Right lobe of liver (tissue), 6 donors: ENCODE data around the gene ZCCHC14. TPM values are rescaled to one million over a fixed set of nuclear protein-coding genes. Genes with fewer than 3 reads are reported as not detected.
A peak's percentile ranks its signal among the peaks of the same experiment; 100 is the strongest.

Experiments
- ATAC-seq, 4 donors: fragments of 200-7000 bp; cut with Tn5 transposase; one replicate each; pipeline ENCODE4 v1.9.1; 2020; ENCODE audit warnings: mild to moderate bottlenecking in 4 of 4, moderate library complexity in 4 of 4
- DNase-seq, 3 donors: peaks; one replicate each; pipeline ENCODE4 v3.0.0-alpha.2; 2020
- H3K27ac ChIP-seq, 3 donors: fragments of 200-600 bp; one replicate each; pipeline ENCODE4 v1.8.0; 2022
- H3K27me3 ChIP-seq, 2 donors: fragments of 200-600 bp; one replicate each; pipeline ENCODE4 v1.8.0; 2022
- H3K36me3 ChIP-seq, 4 donors: fragments of 200-600 bp; sonication (generic) in 1 of 4; one replicate each; pipeline versions ENCODE4 v1.5.1 to v1.8.0; 2017 to 2022; ENCODE audit warnings: control low read depth in 1 of 4
- H3K4me1 ChIP-seq, 4 donors: fragments of 200-600 bp; sonication (generic) in 1 of 4; one replicate each; pipeline versions ENCODE4 v1.5.1 to v1.8.0; 2017 to 2022; ENCODE audit warnings: control low read depth in 1 of 4
- H3K4me3 ChIP-seq, 3 donors: fragments of 200-600 bp; one replicate each; pipeline ENCODE4 v1.8.0; 2022
- H3K9me3 ChIP-seq, 4 donors: fragments of 200-600 bp; sonication (generic) in 1 of 4; one replicate each; pipeline versions ENCODE4 v1.5.1 to v1.8.0; 2017 to 2022; ENCODE audit warnings: control low read depth in 1 of 4
- POLR2A ChIP-seq: fragments of 450-650 bp; IDR thresholded peaks from one replicate; pipeline ENCODE4 v1.6.1; 2017; ENCODE audit warnings: antibody characterized with exemption, mild to moderate bottlenecking
- WGBS: methylation state at CpG from one replicate; pipeline ENCODE4 v1.1.6; 2018; ENCODE audit warnings: low coverage, low lambda C conversion rate; ENCODE audit not compliant: insufficient coverage; ENCODE audit errors: missing lambda C conversion rate; 5-methylcytosine and 5-hydroxymethylcytosine counted together
- intact Hi-C, 2 donors: fragments of 100-400 bp; cut with DNase I; formaldehyde crosslinking; loops; one replicate each; pipeline versions ENCODE4 v1.11.2 to v1.14.1; 2022
- total RNA-seq, 6 experiments: library from RNA; depleted of rRNA in 2 of 6; stranded (reverse); fragments of >200 nt in 2 of 6; fragmentation: NEBNext Ultra II Directional in 3 of 6; extraction: Animal tissue kit (Norgen Biotek cat#: 25700) in 3 of 6; gene quantifications; one replicate each; pipeline versions ENCODE4 v1.1.0 to v1.2.4, GENCODE V29; 2016 to 2023
- TF ChIP-seq, protein P1 (sequence below), 4 donors: fragments of 200-600 bp in 3 of 4; fragments of 450-650 bp in 1 of 4; IDR thresholded peaks; one replicate each; pipeline versions ENCODE4 v1.5.1 to v1.8.0; 2016 to 2022; ENCODE audit warnings: antibody characterized with exemption in 4 of 4, mild to moderate bottlenecking in 2 of 4
- donor health status: DM: no; HTN: yes; CAD: no.
- donor health status: DM: no; HTN: no; CAD: no.
- donor health status: DM: no; HTN: no; CAD: no.
- donor health status: DM: no; HTN: yes; CAD: no.
- donor health status: DM: no; HTN: yes; CAD: no.

The ZCCHC14 gene
- total RNA-seq, 6 experiments from 2014 or later = 12.6 to 26.5 (median 17.7) TPM

DNA sequence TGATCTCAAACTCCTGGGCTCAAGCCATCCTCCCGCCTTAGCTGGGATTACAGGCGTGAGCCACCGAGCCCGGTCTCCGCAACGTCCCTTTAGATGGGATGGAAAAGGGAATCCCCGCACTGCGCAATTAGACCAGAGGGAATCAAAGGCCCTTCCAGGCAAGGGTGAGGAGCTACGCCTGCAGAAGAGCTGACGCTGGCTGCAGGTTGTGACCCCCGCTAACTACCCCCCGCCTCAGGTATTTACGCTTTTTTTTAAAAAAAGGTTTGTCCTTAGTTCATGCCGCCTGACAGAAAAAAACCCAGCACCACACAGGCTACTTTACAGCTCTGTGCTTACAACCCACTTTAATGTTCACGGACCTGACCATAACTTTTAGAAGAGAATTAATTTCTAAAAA, 26.9 kb downstream of the ZCCHC14 start:
- Histone ChIP-seq H3K4me1 (peaks cover 3 to 61% (median 24%) of the 10 kb centered on the region in 4 donors), H3K27me3 (no peaks in the 10 kb centered on the region), H3K27ac (peak overlapping the region; percentile 88 to 98 (median 90)), H3K9me3 (no peaks in the 10 kb centered on the region), H3K4me3 (no peak overlapping the region), H3K36me3 (peaks cover 0 to 2% (median 0%) of the 10 kb centered on the region in 4 donors)
- TF ChIP-seq POLR2A = no peak
- no peak for DNase-seq
- intact Hi-C loops = no loop called here
- WGBS = 58% methylated on average over 10 of the region's 15 CpGs
- ATAC-seq = no peak

DNA sequence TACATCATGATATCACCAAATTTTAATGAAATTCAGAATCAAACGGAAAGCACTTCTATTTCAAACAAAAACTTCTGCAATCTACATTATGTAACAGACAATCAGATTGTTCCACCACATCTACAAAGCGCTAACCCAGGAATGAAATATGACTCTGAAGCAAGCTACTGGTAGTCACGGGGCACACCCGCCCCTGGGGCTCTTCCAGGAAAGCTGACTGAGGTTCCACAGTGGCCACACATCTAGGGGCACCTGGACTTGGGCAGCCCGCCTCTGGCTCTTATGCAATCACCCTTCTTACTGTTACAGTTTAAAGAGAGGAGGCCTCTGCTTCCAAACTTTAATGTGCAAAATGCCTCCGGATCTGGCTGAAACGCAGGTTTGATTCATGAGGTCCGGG, 27.5 kb downstream of the ZCCHC14 start:
- H3K36me3 ChIP-seq = peaks cover 0 to 2% (median 0%) of the 10 kb centered on the region in 4 donors
- H3K4me1 ChIP-seq = peaks cover 3 to 55% (median 24%) of the 10 kb centered on the region in 4 donors
- intact Hi-C loops = no loop called here
- H3K4me3 ChIP-seq = peak overlapping the region in 1 of 3 donors; percentile 12
- DNase-seq (peak; percentile 87 to 94 (median 92)), ATAC-seq (peak; percentile 70 to 86 (median 73))
- no peaks in the 10 kb centered on the region for H3K9me3 ChIP-seq
- peak overlapping the region; percentile 88 to 98 (median 90) for H3K27ac ChIP-seq
- TF ChIP-seq POLR2A = no peak
- TF ChIP-seq, protein P1, sequence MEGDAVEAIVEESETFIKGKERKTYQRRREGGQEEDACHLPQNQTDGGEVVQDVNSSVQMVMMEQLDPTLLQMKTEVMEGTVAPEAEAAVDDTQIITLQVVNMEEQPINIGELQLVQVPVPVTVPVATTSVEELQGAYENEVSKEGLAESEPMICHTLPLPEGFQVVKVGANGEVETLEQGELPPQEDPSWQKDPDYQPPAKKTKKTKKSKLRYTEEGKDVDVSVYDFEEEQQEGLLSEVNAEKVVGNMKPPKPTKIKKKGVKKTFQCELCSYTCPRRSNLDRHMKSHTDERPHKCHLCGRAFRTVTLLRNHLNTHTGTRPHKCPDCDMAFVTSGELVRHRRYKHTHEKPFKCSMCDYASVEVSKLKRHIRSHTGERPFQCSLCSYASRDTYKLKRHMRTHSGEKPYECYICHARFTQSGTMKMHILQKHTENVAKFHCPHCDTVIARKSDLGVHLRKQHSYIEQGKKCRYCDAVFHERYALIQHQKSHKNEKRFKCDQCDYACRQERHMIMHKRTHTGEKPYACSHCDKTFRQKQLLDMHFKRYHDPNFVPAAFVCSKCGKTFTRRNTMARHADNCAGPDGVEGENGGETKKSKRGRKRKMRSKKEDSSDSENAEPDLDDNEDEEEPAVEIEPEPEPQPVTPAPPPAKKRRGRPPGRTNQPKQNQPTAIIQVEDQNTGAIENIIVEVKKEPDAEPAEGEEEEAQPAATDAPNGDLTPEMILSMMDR (IDR thresholded peaks at IDR 0.05) = no peak
- WGBS = 2% methylated on average over 8 of the region's 8 CpGs
- H3K27me3 ChIP-seq = no peaks in the 10 kb centered on the region

DNA sequence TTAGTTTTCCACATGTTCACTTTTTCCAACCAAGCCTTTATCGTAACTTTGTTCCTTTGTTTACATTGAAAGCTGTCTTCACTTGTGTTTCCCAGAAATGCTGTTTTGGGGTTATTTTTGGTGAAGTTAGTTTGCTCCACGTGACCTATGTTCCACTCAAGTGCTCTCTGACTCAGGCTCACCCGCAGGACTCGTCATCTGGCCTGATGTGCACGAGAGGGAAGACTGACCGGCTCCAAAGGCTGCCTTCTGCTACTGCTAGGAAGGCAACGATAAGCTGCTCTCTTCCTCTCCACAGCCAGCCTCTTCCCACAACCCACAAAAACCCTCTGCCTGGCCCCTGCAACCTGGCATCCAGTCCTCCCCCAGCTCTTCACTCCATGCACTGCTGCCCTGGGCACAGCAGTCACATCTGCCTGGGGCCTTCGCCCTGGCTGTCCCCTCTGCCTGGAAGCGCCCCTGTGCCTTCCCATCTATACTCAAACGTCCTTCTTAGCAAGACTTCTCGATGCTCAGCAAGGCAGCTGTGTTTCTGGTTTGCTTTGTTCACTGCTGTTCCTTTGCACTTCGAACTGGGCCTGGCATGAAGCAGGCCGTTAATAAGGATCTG, 28.0 kb downstream of the ZCCHC14 start:
- TF ChIP-seq, protein P1 (IDR thresholded peaks at IDR 0.05) = no peak
- TF ChIP-seq POLR2A = peak; percentile 46
- ATAC-seq (peak; percentile 68 to 78 (median 72)), DNase-seq (peak; percentile 61 to 84 (median 79))
- H3K36me3 ChIP-seq = peaks cover 0 to 2% (median 0%) of the 10 kb centered on the region in 4 donors
- 4% methylated on average over 12 of the region's 13 CpGs for WGBS
- intact Hi-C loops = no loop called here
- peak overlapping the region in 2 of 3 donors; percentile 4 to 12 for H3K4me3 ChIP-seq
- H3K4me1 ChIP-seq = peaks cover 3 to 51% (median 24%) of the 10 kb centered on the region in 4 donors
- no peaks in the 10 kb centered on the region for H3K27me3 ChIP-seq
- H3K27ac ChIP-seq = peak overlapping the region; percentile 88 to 98 (median 90)
- no peaks in the 10 kb centered on the region for H3K9me3 ChIP-seq

DNA sequence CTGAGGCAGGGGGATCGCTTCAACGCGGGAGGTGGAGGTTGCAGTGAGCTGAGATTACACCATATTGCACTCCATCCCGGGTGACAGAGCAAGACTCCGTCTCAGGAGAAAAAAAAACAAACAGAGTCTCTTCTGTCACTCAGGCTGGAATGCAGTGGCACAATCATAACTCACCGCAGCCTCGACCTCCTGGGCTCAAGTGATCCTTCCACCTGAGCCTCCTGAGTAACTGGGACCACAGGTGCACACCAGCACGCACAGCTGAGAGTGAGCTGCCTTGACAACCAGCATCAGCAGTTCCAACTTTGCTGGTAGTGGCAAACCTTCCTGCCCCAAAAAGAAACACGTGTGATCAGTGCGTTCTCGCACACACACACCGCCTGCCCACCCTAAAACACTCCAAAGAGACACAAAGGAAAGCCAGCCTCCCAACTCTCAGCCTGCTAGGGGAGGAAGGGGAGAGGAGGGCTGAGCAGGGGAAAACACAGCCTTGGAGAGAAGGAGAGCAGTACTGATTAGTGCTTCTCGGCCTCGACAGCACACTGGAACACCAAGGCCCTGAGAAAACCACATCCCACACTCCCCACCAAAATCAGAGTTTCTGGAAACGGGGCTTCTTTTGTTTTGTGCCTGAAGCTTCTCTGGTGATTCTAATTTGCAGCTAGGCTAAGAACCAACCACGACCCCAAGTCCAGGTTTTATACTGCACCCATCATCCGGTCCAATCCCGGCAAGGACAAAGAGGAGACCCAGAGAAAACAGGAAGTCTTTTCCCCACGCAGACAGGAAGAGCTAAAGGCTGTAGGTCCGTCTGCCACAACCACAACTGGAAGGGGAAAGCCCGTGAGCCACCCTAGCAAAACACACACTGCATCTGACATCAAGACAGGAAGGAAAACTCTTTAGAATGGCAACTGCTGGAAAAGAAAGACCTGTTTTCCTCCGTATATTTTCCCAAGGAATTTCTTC, 28.8 kb downstream of the ZCCHC14 start:
- WGBS = 50% methylated on average over 13 of the region's 22 CpGs
- H3K4me3 ChIP-seq = no peak overlapping the region
- H3K36me3 ChIP-seq = peaks cover 0 to 5% (median 3%) of the 10 kb centered on the region in 4 donors
- H3K9me3 ChIP-seq = no peaks in the 10 kb centered on the region
- DNase-seq = no peak
- no peaks in the 10 kb centered on the region for H3K27me3 ChIP-seq
- peak in 3 of 4 donors; percentile 17 to 39 (median 37) for ATAC-seq
- peak overlapping the region; percentile 88 to 98 (median 90) for H3K27ac ChIP-seq
- intact Hi-C loops = no loop called here
- no peak for TF ChIP-seq POLR2A
- peaks cover 3 to 51% (median 24%) of the 10 kb centered on the region in 4 donors for H3K4me1 ChIP-seq

DNA sequence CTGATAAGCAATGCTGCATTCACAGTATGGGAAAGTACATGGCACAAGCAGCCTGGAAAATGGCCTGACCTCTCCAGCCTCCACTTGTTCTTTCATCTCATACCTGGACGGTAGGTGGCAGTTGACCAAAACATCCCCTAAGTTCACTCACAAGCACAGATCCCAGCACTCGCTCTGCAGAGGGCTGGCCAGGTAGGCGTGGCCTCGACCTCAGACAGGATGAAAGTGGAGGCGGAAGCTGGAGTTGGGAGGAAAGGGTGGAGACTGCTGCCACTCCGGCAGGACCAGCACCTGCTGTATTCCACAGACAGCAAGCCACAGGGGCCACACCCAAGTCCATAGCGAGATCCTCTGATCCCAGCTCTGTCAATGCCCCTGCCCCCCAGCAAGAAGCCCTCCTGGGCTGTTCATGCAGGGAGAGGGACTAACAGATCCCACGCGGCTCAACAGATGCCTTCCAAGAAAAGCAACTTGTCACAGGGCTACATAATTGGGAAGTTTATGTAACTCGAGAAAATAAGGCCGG, 31.3 kb downstream of the ZCCHC14 start:
- H3K36me3 ChIP-seq = peaks cover 0 to 17% (median 10%) of the 10 kb centered on the region in 4 donors
- H3K4me3 ChIP-seq = no peak overlapping the region
- 22% methylated on average over 11 of the region's 11 CpGs for WGBS
- peak overlapping the region; percentile 33 to 55 (median 36) for H3K27ac ChIP-seq
- TF ChIP-seq, protein P1 (IDR thresholded peaks at IDR 0.05) = peak; percentile 59 to 70 (median 62)
- TF ChIP-seq POLR2A = peak; percentile 50
- peak; percentile 91 to 93 (median 92) for DNase-seq
- H3K4me1 ChIP-seq = peaks cover 3 to 61% (median 30%) of the 10 kb centered on the region in 4 donors
- H3K9me3 ChIP-seq = no peaks in the 10 kb centered on the region
- H3K27me3 ChIP-seq = no peaks in the 10 kb centered on the region
- ATAC-seq = peak; percentile 74 to 88 (median 79)
- intact Hi-C loops = no loop called here
